Right lobe of liver (tissue), 4 donors: Measurements from ENCODE around the gene SDHD.

Source experiments
- CTCF ChIP-seq, 4 donors: fragments of 200-600 bp in 3 of 4; fragments of 450-650 bp in 1 of 4; IDR thresholded peaks; one replicate each; pipeline versions ENCODE4 v1.5.1 to v1.8.0; 2016 to 2022; ENCODE audit warnings: antibody characterized with exemption in 4 of 4, mild to moderate bottlenecking in 2 of 4
- POLR2A ChIP-seq: fragments of 450-650 bp; IDR thresholded peaks from one replicate; pipeline ENCODE4 v1.6.1; 2017; ENCODE audit warnings: antibody characterized with exemption, mild to moderate bottlenecking
- donor health status: DM: no; HTN: no; CAD: no.
- donor health status: DM: no; HTN: no; CAD: no.
- donor health status: DM: no; HTN: yes; CAD: no.

GRCh38 chr11:112128483-112129121 lies 41.9 kb downstream of the SDHD start:
- TF ChIP-seq CTCF (IDR thresholded peaks at IDR 0.05) (no peak), POLR2A (no peak)
